Spinal cord (tissue), 10 donors: Measurements from ENCODE around the gene PLXNA3. TPM values are rescaled to one million over a fixed set of nuclear protein-coding genes. Genes with fewer than 3 reads are reported as not detected.
"Not testable (repeated sequence)": the region's sequence is repeated elsewhere in the genome, so short reads cannot be mapped to it uniquely, and the experiment has no call there.

Experiments used
- DNase-seq, 6 donors: peaks; one replicate each; pipeline versions ENCODE4 v3.0.0 to v3.0.0-alpha.2; 2013 to 2015; ENCODE audit warnings: low spot score in 6 of 6, low read depth in 4 of 6
- H3K27ac ChIP-seq: one replicate; pipeline ENCODE4 v1.5.1; 2013; ENCODE audit warnings: low read depth, low read length, control low read depth
- H3K27me3 ChIP-seq: one replicate; pipeline ENCODE4 v1.6.1; 2013; ENCODE audit warnings: low read length; ENCODE audit not compliant: control insufficient read depth, insufficient read depth
- H3K36me3 ChIP-seq: one replicate; pipeline ENCODE4 v1.6.1; 2013; ENCODE audit warnings: low read length; ENCODE audit not compliant: control insufficient read depth, insufficient read depth
- H3K4me1 ChIP-seq: one replicate; pipeline ENCODE4 v1.6.1; 2013; ENCODE audit warnings: low read length; ENCODE audit not compliant: control insufficient read depth, insufficient read depth
- H3K4me3 ChIP-seq: one replicate; pipeline ENCODE4 v1.5.1; 2013; ENCODE audit warnings: low read depth, low read length, control low read depth
- H3K9me3 ChIP-seq: one replicate; pipeline ENCODE4 v1.6.1; 2013; ENCODE audit warnings: low read length; ENCODE audit not compliant: control insufficient read depth, insufficient read depth
- WGBS: methylation state at CpG from one replicate; pipeline ENCODE4 v1.1.5; 2013; ENCODE audit warnings: missing lambda C conversion rate; ENCODE audit not compliant: insufficient coverage; 5-methylcytosine and 5-hydroxymethylcytosine counted together
- polyA plus RNA-seq, 2 donors: library from polyadenylated mRNA; unstranded; fragments of 120-200 nt; gene quantifications; one replicate each; pipeline ENCODE4 v1.2.1, GENCODE V29; 2013; ENCODE audit not compliant: insufficient read length in 2 of 2
- total RNA-seq, 2 donors: library from RNA; depleted of rRNA in 1 of 2; stranded (reverse); fragments of 120-200 nt in 1 of 2; fragments of >200 nt in 1 of 2; gene quantifications; one replicate each; pipeline versions ENCODE4 v1.2.3 to v1.2.4, GENCODE V29; 2013 to 2014
- donor health status: healthy.

Gene PLXNA3
- total and polyA plus RNA-seq, 4 donors, result 13.3 to 127 (median 58.8) TPM

- H3K27ac ChIP-seq, result peak within 1 kb of the TSS; percentile 93
- H3K4me1 ChIP-seq, result peaks cover 30% of the 10 kb centered on the region
- peak within 1 kb of the TSS; percentile 77 for H3K4me3 ChIP-seq
- H3K36me3 ChIP-seq, result peaks cover 17% of the 10 kb centered on the region
- H3K27me3 ChIP-seq, result no peaks in the 10 kb centered on the region
- 23% methylated on average over 61 of the region's 71 CpGs for WGBS
- no peaks in the 10 kb centered on the region for H3K9me3 ChIP-seq
- peak; percentile 65 to 97 (median 82) for DNase-seq
Observed at GRCh38 chrX:154490414-154491083, 32.5 kb downstream of the PLXNA3 start, which contains the start of gene SLC10A3. Gene SLC10A3 (minus strand): TSS chrX:154490629. CDS start chrX:154488940, 1,689 bp downstream.

- WGBS, result 76% methylated on average over 2 of the region's 3 CpGs
- H3K4me3 ChIP-seq, result no peak overlapping the region
- no peak overlapping the region for H3K27ac ChIP-seq
- H3K36me3 ChIP-seq, result no peaks in the 10 kb centered on the region
- no peak for DNase-seq
- H3K4me1 ChIP-seq, result peaks cover 10% of the 10 kb centered on the region
- no peaks in the 10 kb centered on the region for H3K9me3 ChIP-seq
- no peaks in the 10 kb centered on the region for H3K27me3 ChIP-seq
Observed at GRCh38 chrX:154494715-154495114, 36.6 kb downstream of the PLXNA3 start.

GRCh38 chrX:154495472-154495922 lies 37.4 kb downstream of the PLXNA3 start:
- WGBS, result 83% methylated on average over 1 of the region's 6 CpGs
- DNase-seq, result no peak
- no peaks in the 10 kb centered on the region for H3K27me3 ChIP-seq
- peaks cover 5% of the 10 kb centered on the region for H3K4me1 ChIP-seq
- H3K36me3 ChIP-seq, result no peaks in the 10 kb centered on the region
- H3K9me3 ChIP-seq, result no peaks in the 10 kb centered on the region
- H3K27ac ChIP-seq, result no peak overlapping the region
- no peak overlapping the region for H3K4me3 ChIP-seq

- no CpG with 5 or more reads among the region's 4 CpGs for WGBS
- not testable (repeated sequence) for H3K9me3 ChIP-seq
Observed at GRCh38 chrX:154496591-154497137, 38.6 kb downstream of the PLXNA3 start.

GRCh38 chrX:154501423-154501822 lies 43.3 kb downstream of the PLXNA3 start:
- not testable (repeated sequence) for H3K27me3 ChIP-seq

More at GRCh38 chrX:154496591-154497137, 38.6 kb downstream of the PLXNA3 start:
- not testable (repeated sequence) for H3K4me3 ChIP-seq, H3K27ac ChIP-seq, DNase-seq, H3K4me1 ChIP-seq, H3K36me3 ChIP-seq, H3K27me3 ChIP-seq

GRCh38 chrX:154502098-154502497 lies 44.0 kb downstream of the PLXNA3 start:
- no peak overlapping the region for H3K4me3 ChIP-seq
- peaks cover 7% of the 10 kb centered on the region for H3K4me1 ChIP-seq
- DNase-seq, result no peak
- no peaks in the 10 kb centered on the region for H3K9me3 ChIP-seq
- peaks cover 16% of the 10 kb centered on the region for H3K36me3 ChIP-seq
- H3K27me3 ChIP-seq, result no peaks in the 10 kb centered on the region
- WGBS, result 82% methylated on average over 7 of the region's 8 CpGs
- H3K27ac ChIP-seq, result no peak overlapping the region

More at GRCh38 chrX:154501423-154501822, 43.3 kb downstream of the PLXNA3 start:
- H3K36me3 ChIP-seq, H3K4me1 ChIP-seq, DNase-seq, H3K4me3 ChIP-seq, H3K27ac ChIP-seq, H3K9me3 ChIP-seq: not testable (repeated sequence)
- 84% methylated on average over 7 of the region's 7 CpGs for WGBS

GRCh38 chrX:154502989-154503388 lies 44.9 kb downstream of the PLXNA3 start:
- no peaks in the 10 kb centered on the region for H3K9me3 ChIP-seq
- no peaks in the 10 kb centered on the region for H3K27me3 ChIP-seq
- DNase-seq, result no peak
- H3K27ac ChIP-seq, result no peak overlapping the region
- peaks cover 15% of the 10 kb centered on the region for H3K4me1 ChIP-seq
- 100% methylated on average over 1 of the region's 3 CpGs for WGBS
- no peak overlapping the region for H3K4me3 ChIP-seq
- peaks cover 25% of the 10 kb centered on the region for H3K36me3 ChIP-seq

- DNase-seq, result no peak
- 80% methylated on average over 10 of the region's 12 CpGs for WGBS
- Histone ChIP-seq H3K36me3 (peaks cover 38% of the 10 kb centered on the region), H3K27ac (no peak overlapping the region), H3K4me3 (no peak overlapping the region), H3K4me1 (peaks cover 15% of the 10 kb centered on the region), H3K9me3 (no peaks in the 10 kb centered on the region), H3K27me3 (no peaks in the 10 kb centered on the region)
Observed at GRCh38 chrX:154505734-154506133, 47.7 kb downstream of the PLXNA3 start.

- peaks cover 15% of the 10 kb centered on the region for H3K4me1 ChIP-seq
- WGBS, result 85% methylated on average over 37 of the region's 37 CpGs
- no peak overlapping the region for H3K27ac ChIP-seq
- peaks cover 41% of the 10 kb centered on the region for H3K36me3 ChIP-seq
- no peaks in the 10 kb centered on the region for H3K9me3 ChIP-seq
- H3K27me3 ChIP-seq, result no peaks in the 10 kb centered on the region
- no peak for DNase-seq
- no peak overlapping the region for H3K4me3 ChIP-seq
Observed at GRCh38 chrX:154506483-154507332, 48.6 kb downstream of the PLXNA3 start.
